Trophoblast cell (in vitro differentiated cells and primary cell): ENCODE measurements around the gene CERS3.

Experiments used
- DNase-seq, 2 donors: peaks; one replicate each; pipeline ENCODE4 v3.0.0-alpha.2; 2016
- H2AFZ ChIP-seq: 2 replicates; pipeline ENCODE4 v1.6.1; 2013; ENCODE audit warnings: low read length, moderate library complexity, mild to moderate bottlenecking; ENCODE audit not compliant: insufficient read depth, poor library complexity
- H2AK5ac ChIP-seq: 2 replicates; pipeline ENCODE4 v1.6.1; 2013; ENCODE audit warnings: mild to moderate bottlenecking, low read length
- H2BK120ac ChIP-seq: 2 replicates; pipeline ENCODE4 v1.6.1; 2013; ENCODE audit warnings: low read length, mild to moderate bottlenecking, moderate library complexity; ENCODE audit not compliant: insufficient read depth, poor library complexity
- H2BK12ac ChIP-seq: 2 replicates; pipeline ENCODE4 v1.6.1; 2013; ENCODE audit warnings: mild to moderate bottlenecking, low read length, moderate library complexity
- H2BK5ac ChIP-seq: 2 replicates; pipeline ENCODE4 v1.6.1; 2013; ENCODE audit warnings: low read length, low read depth, moderate library complexity, mild to moderate bottlenecking; ENCODE audit not compliant: poor library complexity
- H3K14ac ChIP-seq: 2 replicates; pipeline ENCODE4 v1.6.1; 2013; ENCODE audit warnings: mild to moderate bottlenecking, low read length
- H3K18ac ChIP-seq: 2 replicates; pipeline ENCODE4 v1.6.1; 2013; ENCODE audit warnings: mild to moderate bottlenecking, low read length
- H3K23ac ChIP-seq: 2 replicates; pipeline ENCODE4 v1.6.1; 2013; ENCODE audit warnings: low read length
- H3K27ac ChIP-seq: 2 replicates; pipeline ENCODE4 v1.5.1; 2013; ENCODE audit warnings: low read depth, mild to moderate bottlenecking, inconsistent platforms, low read length, moderate library complexity
- H3K27me3 ChIP-seq: 2 replicates; pipeline ENCODE4 v1.6.1; 2013; ENCODE audit warnings: inconsistent platforms, mild to moderate bottlenecking, low read length, moderate library complexity; ENCODE audit not compliant: insufficient read depth
- H3K36me3 ChIP-seq, 2 experiments: 1 replicate in 1 of 2; 2 replicates in 1 of 2; pipeline ENCODE4 v1.6.1; 2013; ENCODE audit warnings: low read length in 2 of 2, mild to moderate bottlenecking in 2 of 2, moderate library complexity in 1 of 2; ENCODE audit not compliant: insufficient read depth in 2 of 2, control insufficient read depth in 1 of 2
- H3K4ac ChIP-seq: 2 replicates; pipeline ENCODE4 v1.6.1; 2013; ENCODE audit warnings: low read depth, mild to moderate bottlenecking, low read length, moderate library complexity
- H3K4me1 ChIP-seq, 2 experiments: 1 replicate in 1 of 2; 2 replicates in 1 of 2; pipeline ENCODE4 v1.6.1; 2013; ENCODE audit warnings: low read length in 2 of 2, mild to moderate bottlenecking in 2 of 2, moderate library complexity in 1 of 2; ENCODE audit not compliant: insufficient read depth in 2 of 2, control insufficient read depth in 1 of 2
- H3K4me2 ChIP-seq: 2 replicates; pipeline ENCODE4 v1.6.1; 2013; ENCODE audit warnings: inconsistent platforms, mild to moderate bottlenecking, low read length, moderate library complexity
- H3K4me3 ChIP-seq: 2 replicates; pipeline ENCODE4 v1.5.1; 2013; ENCODE audit warnings: mild to moderate bottlenecking, low read depth, low read length, inconsistent platforms
- H3K79me1 ChIP-seq: one replicate; pipeline ENCODE4 v1.6.1; 2013; ENCODE audit warnings: low read length
- H3K79me2 ChIP-seq: 2 replicates; pipeline ENCODE4 v1.6.1; 2013; ENCODE audit warnings: low read length, mild to moderate bottlenecking; ENCODE audit not compliant: control insufficient read depth, insufficient read depth, poor library complexity
- H3K9ac ChIP-seq: 2 replicates; pipeline ENCODE4 v1.6.1; 2013; ENCODE audit warnings: mild to moderate bottlenecking, low read length
- H3K9me3 ChIP-seq: 2 replicates; pipeline ENCODE4 v1.6.1; 2013; ENCODE audit warnings: low read depth, mild to moderate bottlenecking, control low read depth, inconsistent platforms, low read length; ENCODE audit not compliant: insufficient read depth
- H4K12ac ChIP-seq: 2 replicates; pipeline ENCODE4 v1.6.1; 2013; ENCODE audit warnings: low read depth, mild to moderate bottlenecking, low read length, moderate library complexity
- H4K8ac ChIP-seq: 2 replicates; pipeline ENCODE4 v1.6.1; 2013; ENCODE audit warnings: low read depth, mild to moderate bottlenecking, low read length, moderate library complexity
- H4K91ac ChIP-seq: one replicate; pipeline ENCODE4 v1.6.1; 2013; ENCODE audit warnings: low read depth, mild to moderate bottlenecking, low read length, moderate library complexity
- WGBS: extraction: QIAGEN DNeasy Blood & Tissue Kit; methylation state at CpG from one replicate; pipeline ENCODE4 v1.1.7; 2013; ENCODE audit warnings: missing lambda C conversion rate; ENCODE audit not compliant: insufficient read length, insufficient coverage; ENCODE audit errors: extremely low coverage; 5-methylcytosine and 5-hydroxymethylcytosine counted together

CERS3 gene

DNA sequence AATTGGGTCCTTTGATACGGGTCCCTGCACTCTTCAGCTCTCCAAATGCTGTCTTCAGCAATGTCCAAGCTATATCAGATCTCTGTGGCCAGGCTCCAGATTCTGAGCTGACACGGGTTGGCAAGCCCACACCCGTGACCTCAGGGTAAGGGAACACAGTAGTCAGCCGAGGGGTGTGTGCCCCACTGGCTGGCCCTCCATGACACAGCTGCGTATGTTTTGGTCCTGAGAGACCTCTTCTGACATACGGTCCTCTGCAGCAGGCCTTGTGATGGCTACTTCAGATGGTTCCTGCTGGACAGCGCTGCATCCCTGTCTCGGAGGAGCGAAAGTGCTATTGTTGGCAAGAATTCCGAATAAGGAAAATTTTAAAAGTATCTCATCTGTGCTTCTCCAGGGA lies 101.8 kb downstream of the CERS3 start:
- H3K36me3 ChIP-seq = peaks cover 0 to 2% of the 10 kb centered on the region in 2 experiments
- no peak overlapping the region for H3K4ac ChIP-seq
- H2AK5ac ChIP-seq = no peak overlapping the region
- no peak overlapping the region for H3K4me2 ChIP-seq
- no peak for DNase-seq
- H3K4me1 ChIP-seq = no peaks in the 10 kb centered on the region
- no peak overlapping the region for H3K27ac ChIP-seq
- H2AFZ ChIP-seq = no peak overlapping the region
- H3K79me2 ChIP-seq = no peaks in the 10 kb centered on the region
- no peak overlapping the region for H2BK12ac ChIP-seq
- H4K8ac ChIP-seq = no peak overlapping the region
- no peak overlapping the region for H2BK120ac ChIP-seq
- H3K27me3 ChIP-seq = no peaks in the 10 kb centered on the region
- no peak overlapping the region for H2BK5ac ChIP-seq
- H3K23ac ChIP-seq = no peak overlapping the region
- H4K12ac ChIP-seq = no peak overlapping the region
- H3K14ac ChIP-seq = no peak overlapping the region
- no peak overlapping the region for H4K91ac ChIP-seq
- no peak overlapping the region for H3K9ac ChIP-seq
- H3K9me3 ChIP-seq = peaks cover 17% of the 10 kb centered on the region
- H3K4me3 ChIP-seq = no peak overlapping the region
- H3K79me1 ChIP-seq = no peaks in the 10 kb centered on the region
- WGBS = no CpG with 5 or more reads among the region's 10 CpGs
- H3K18ac ChIP-seq = no peak overlapping the region

DNA sequence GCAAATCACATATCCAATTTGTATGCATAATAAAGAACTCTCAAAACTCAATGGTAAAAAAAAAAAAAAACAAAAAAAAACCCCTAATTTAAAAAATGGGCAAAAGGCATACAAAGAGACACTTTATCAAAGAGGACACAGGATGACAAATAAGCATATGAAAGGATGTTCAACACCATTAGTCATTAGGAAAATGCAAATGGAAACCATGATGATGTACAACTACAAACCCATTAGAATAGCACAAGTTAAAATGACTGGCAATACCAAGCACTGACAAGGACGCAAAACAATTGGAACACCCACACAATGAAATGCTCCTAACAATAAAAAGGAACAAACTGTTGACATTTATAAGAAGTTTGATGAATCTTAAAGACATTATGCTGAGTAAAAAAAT lies 123.6 kb downstream of the CERS3 start:
- H3K18ac ChIP-seq = no peak overlapping the region
- H3K9ac ChIP-seq = no peak overlapping the region
- H4K12ac ChIP-seq = no peak overlapping the region
- H3K36me3 ChIP-seq = no peaks in the 10 kb centered on the region
- WGBS = no CpG with 5 or more reads among the region's 1 CpG
- no peak overlapping the region for H2BK12ac ChIP-seq
- no peak overlapping the region for H2BK5ac ChIP-seq
- peaks cover 18% of the 10 kb centered on the region for H3K9me3 ChIP-seq
- H3K79me1 ChIP-seq = no peaks in the 10 kb centered on the region
- no peak overlapping the region for H4K8ac ChIP-seq
- no peaks in the 10 kb centered on the region for H3K27me3 ChIP-seq
- H3K4me2 ChIP-seq = no peak overlapping the region
- no peak overlapping the region for H3K4ac ChIP-seq
- no peak overlapping the region for H2BK120ac ChIP-seq
- no peak overlapping the region for H3K23ac ChIP-seq
- no peak overlapping the region for H2AK5ac ChIP-seq
- H3K4me1 ChIP-seq = no peaks in the 10 kb centered on the region
- H2AFZ ChIP-seq = no peak overlapping the region
- no peak overlapping the region for H3K27ac ChIP-seq
- H3K79me2 ChIP-seq = no peaks in the 10 kb centered on the region
- H3K14ac ChIP-seq = no peak overlapping the region
- no peak overlapping the region for H3K4me3 ChIP-seq
- no peak overlapping the region for H4K91ac ChIP-seq
- no peak for DNase-seq

- no peak overlapping the region for H2BK12ac ChIP-seq
- H3K18ac ChIP-seq = no peak overlapping the region
- H3K9ac ChIP-seq = no peak overlapping the region
- H3K27me3 ChIP-seq = no peaks in the 10 kb centered on the region
- DNase-seq = no peak
- H2BK120ac ChIP-seq = no peak overlapping the region
- no peak overlapping the region for H3K23ac ChIP-seq
- no peaks in the 10 kb centered on the region for H3K79me1 ChIP-seq
- H4K8ac ChIP-seq = no peak overlapping the region
- no peak overlapping the region for H3K4me3 ChIP-seq
- no peak overlapping the region for H2AK5ac ChIP-seq
- H2BK5ac ChIP-seq = no peak overlapping the region
- H4K12ac ChIP-seq = no peak overlapping the region
- no peak overlapping the region for H3K4ac ChIP-seq
- no CpG with 5 or more reads among the region's 6 CpGs for WGBS
- no peaks in the 10 kb centered on the region for H3K79me2 ChIP-seq
- no peak overlapping the region for H2AFZ ChIP-seq
- H4K91ac ChIP-seq = no peak overlapping the region
- H3K14ac ChIP-seq = no peak overlapping the region
- H3K27ac ChIP-seq = no peak overlapping the region
- no peaks in the 10 kb centered on the region for H3K36me3 ChIP-seq
- peaks cover 12% of the 10 kb centered on the region for H3K9me3 ChIP-seq
- no peaks in the 10 kb centered on the region for H3K4me1 ChIP-seq
- no peak overlapping the region for H3K4me2 ChIP-seq
These were observed 127.8 kb downstream of the CERS3 start for GRCh38 chr15:100400996-100401395.

- H2BK120ac ChIP-seq = no peak overlapping the region
- no peak overlapping the region for H2AFZ ChIP-seq
- H3K9ac ChIP-seq = no peak overlapping the region
- H3K27ac ChIP-seq = no peak overlapping the region
- H3K23ac ChIP-seq = no peak overlapping the region
- H3K4me1 ChIP-seq = no peaks in the 10 kb centered on the region
- H4K8ac ChIP-seq = no peak overlapping the region
- H3K27me3 ChIP-seq = no peaks in the 10 kb centered on the region
- no peak overlapping the region for H2BK5ac ChIP-seq
- H3K14ac ChIP-seq = no peak overlapping the region
- no peak overlapping the region for H2BK12ac ChIP-seq
- H3K36me3 ChIP-seq = no peaks in the 10 kb centered on the region
- H4K91ac ChIP-seq = no peak overlapping the region
- H3K79me1 ChIP-seq = no peaks in the 10 kb centered on the region
- no peak overlapping the region for H3K4me3 ChIP-seq
- DNase-seq = no peak
- H3K4ac ChIP-seq = no peak overlapping the region
- H3K4me2 ChIP-seq = no peak overlapping the region
- H3K79me2 ChIP-seq = no peaks in the 10 kb centered on the region
- H2AK5ac ChIP-seq = no peak overlapping the region
- H4K12ac ChIP-seq = no peak overlapping the region
- peaks cover 5% of the 10 kb centered on the region for H3K9me3 ChIP-seq
- no peak overlapping the region for H3K18ac ChIP-seq
- no CpG with 5 or more reads among the region's 4 CpGs for WGBS
These were observed 133.9 kb downstream of the CERS3 start for GRCh38 chr15:100394736-100395440.
